ES-I3 (cell line): ENCODE results near the gene RGS16.

Experiments
- H3K36me3 ChIP-seq: 2 replicates; pipeline ENCODE4 v1.6.1; 2013; ENCODE audit warnings: mild to moderate bottlenecking, low read length, control low read depth, moderate library complexity; ENCODE audit not compliant: insufficient read depth
- H3K4me1 ChIP-seq: 2 replicates; pipeline ENCODE4 v1.6.1; 2013; ENCODE audit warnings: mild to moderate bottlenecking, control low read depth, low read length; ENCODE audit not compliant: insufficient read depth
- H3K9ac ChIP-seq: 2 replicates; pipeline ENCODE4 v1.6.1; 2013; ENCODE audit warnings: low read depth, mild to moderate bottlenecking, low read length, moderate library complexity
- H3K9me3 ChIP-seq: 2 replicates; pipeline ENCODE4 v1.6.1; 2013; ENCODE audit warnings: mild to moderate bottlenecking, low read length, moderate library complexity; ENCODE audit not compliant: control insufficient read depth, insufficient read depth

RGS16 gene

GRCh38 chr1:182604175-182605164, at the start of gene RGS16:
RGS16 (minus strand) TSS chr1:182604389; CDS start chr1:182604259, 130 bp downstream.
- Histone ChIP-seq H3K9me3 (no peaks in the 10 kb centered on the region), H3K9ac (peak within 1 kb of the TSS; percentile 43; the same call in 1 of the 2 replicates), H3K4me1 (peaks cover 10% of the 10 kb centered on the region; the same call in 1 of the 2 replicates), H3K36me3 (no peaks in the 10 kb centered on the region; the same call in 1 of the 2 replicates)

GRCh38 chr1:182653986-182654385, 49.8 kb upstream of the RGS16 start:
- Histone ChIP-seq H3K9ac (no peak overlapping the region), H3K36me3 (no peaks in the 10 kb centered on the region), H3K4me1 (no peaks in the 10 kb centered on the region; the same call in 1 of the 2 replicates), H3K9me3 (no peaks in the 10 kb centered on the region)

- H3K9me3 ChIP-seq: no peaks in the 10 kb centered on the region
- H3K36me3 ChIP-seq: no peaks in the 10 kb centered on the region
- H3K4me1 ChIP-seq: no peaks in the 10 kb centered on the region; the same call in 1 of the 2 replicates
- no peak overlapping the region for H3K9ac ChIP-seq
Measured at GRCh38 chr1:182652933-182653332, 48.7 kb upstream of the RGS16 start.

- no peaks in the 10 kb centered on the region for H3K4me1 ChIP-seq
- no peaks in the 10 kb centered on the region for H3K36me3 ChIP-seq
- H3K9me3 ChIP-seq: no peaks in the 10 kb centered on the region
- no peak overlapping the region for H3K9ac ChIP-seq
Measured at GRCh38 chr1:182651339-182651724, 47.1 kb upstream of the RGS16 start.

GRCh38 chr1:182650678-182651338, 46.6 kb upstream of the RGS16 start:
- H3K9me3 ChIP-seq: no peaks in the 10 kb centered on the region
- no peak overlapping the region for H3K9ac ChIP-seq

GRCh38 chr1:182649041-182649440, 44.9 kb upstream of the RGS16 start:
- Histone ChIP-seq H3K36me3 (no peaks in the 10 kb centered on the region), H3K9ac (no peak overlapping the region), H3K9me3 (no peaks in the 10 kb centered on the region), H3K4me1 (no peaks in the 10 kb centered on the region)

More at GRCh38 chr1:182650678-182651338, 46.6 kb upstream of the RGS16 start:
- H3K4me1 ChIP-seq: no peaks in the 10 kb centered on the region
- no peaks in the 10 kb centered on the region for H3K36me3 ChIP-seq

- Histone ChIP-seq H3K4me1 (no peaks in the 10 kb centered on the region), H3K9me3 (no peaks in the 10 kb centered on the region), H3K36me3 (no peaks in the 10 kb centered on the region), H3K9ac (no peak overlapping the region)
Measured at GRCh38 chr1:182646739-182647138, 42.5 kb upstream of the RGS16 start.

- no peaks in the 10 kb centered on the region for H3K36me3 ChIP-seq
- H3K9me3 ChIP-seq: no peaks in the 10 kb centered on the region
- no peaks in the 10 kb centered on the region for H3K4me1 ChIP-seq
- no peak overlapping the region for H3K9ac ChIP-seq
Measured at GRCh38 chr1:182644886-182645285, 40.7 kb upstream of the RGS16 start.

GRCh38 chr1:182643699-182644098, 39.5 kb upstream of the RGS16 start:
- Histone ChIP-seq H3K4me1 (no peaks in the 10 kb centered on the region), H3K9ac (no peak overlapping the region), H3K9me3 (no peaks in the 10 kb centered on the region), H3K36me3 (no peaks in the 10 kb centered on the region)

- H3K36me3 ChIP-seq: no peaks in the 10 kb centered on the region
- H3K4me1 ChIP-seq: no peaks in the 10 kb centered on the region
- H3K9ac ChIP-seq: no peak overlapping the region
- no peaks in the 10 kb centered on the region for H3K9me3 ChIP-seq
Measured at GRCh38 chr1:182642461-182642860, 38.3 kb upstream of the RGS16 start.

- no peaks in the 10 kb centered on the region for H3K9me3 ChIP-seq
- no peak overlapping the region for H3K9ac ChIP-seq
- H3K4me1 ChIP-seq: no peaks in the 10 kb centered on the region
- no peaks in the 10 kb centered on the region for H3K36me3 ChIP-seq
Measured at GRCh38 chr1:182641561-182641960, 37.4 kb upstream of the RGS16 start.

- Histone ChIP-seq H3K4me1 (peaks cover under 1% of the 10 kb centered on the region; the same call in 1 of the 2 replicates), H3K36me3 (no peaks in the 10 kb centered on the region), H3K9me3 (no peaks in the 10 kb centered on the region), H3K9ac (no peak overlapping the region)
Measured at GRCh38 chr1:182639330-182639729, 35.1 kb upstream of the RGS16 start.

GRCh38 chr1:182637769-182638168, 33.6 kb upstream of the RGS16 start:
- Histone ChIP-seq H3K4me1 (peaks cover 7% of the 10 kb centered on the region; the same call in 1 of the 2 replicates), H3K9me3 (no peaks in the 10 kb centered on the region), H3K36me3 (no peaks in the 10 kb centered on the region), H3K9ac (no peak overlapping the region)

- Histone ChIP-seq H3K9me3 (no peaks in the 10 kb centered on the region), H3K36me3 (no peaks in the 10 kb centered on the region), H3K4me1 (peaks cover 12% of the 10 kb centered on the region), H3K9ac (no peak overlapping the region)
Measured at GRCh38 chr1:182635871-182636270, 31.7 kb upstream of the RGS16 start.
